ENCODE results near the gene POMGNT1.

Gene POMGNT1

GRCh38 chr1:46218443-46218842, 20.2 kb upstream of the POMGNT1 start:
- in situ Hi-C loops (cut with HindIII; ENCODE audit: low pct_ligation_motif_present, low pct_unique_long_range_greater_than_20kb, low sequenced_read_pairs), result no loop called here
- no peak for DNase-seq

GRCh38 chr1:46215504-46215903, 17.3 kb upstream of the POMGNT1 start:
- in situ Hi-C loops (cut with HindIII; ENCODE audit: low pct_ligation_motif_present, low pct_unique_long_range_greater_than_20kb, low sequenced_read_pairs), result no loop called here
- DNase-seq, result no peak

GRCh38 chr1:46211051-46211450, 12.8 kb upstream of the POMGNT1 start:
- no peak for DNase-seq
- in situ Hi-C loops (cut with HindIII; ENCODE audit: low pct_ligation_motif_present, low pct_unique_long_range_greater_than_20kb, low sequenced_read_pairs), result no loop called here

- no peak for DNase-seq
- in situ Hi-C loops (cut with HindIII; ENCODE audit: low pct_ligation_motif_present, low pct_unique_long_range_greater_than_20kb, low sequenced_read_pairs), result no loop called here
Observed at GRCh38 chr1:46210561-46210960, 12.3 kb upstream of the POMGNT1 start.

GRCh38 chr1:46206399-46206798, 8.2 kb upstream of the POMGNT1 start:
- DNase-seq, result no peak
- in situ Hi-C loops (cut with HindIII; ENCODE audit: low pct_ligation_motif_present, low pct_unique_long_range_greater_than_20kb, low sequenced_read_pairs), result no loop called here

- no peak for DNase-seq
- in situ Hi-C loops (cut with HindIII; ENCODE audit: low pct_ligation_motif_present, low pct_unique_long_range_greater_than_20kb, low sequenced_read_pairs), result no loop called here
Observed at GRCh38 chr1:46205791-46206190, 7.6 kb upstream of the POMGNT1 start.

GRCh38 chr1:46205141-46205540, 6.9 kb upstream of the POMGNT1 start:
- no peak for DNase-seq
- in situ Hi-C loops (cut with HindIII; ENCODE audit: low pct_ligation_motif_present, low pct_unique_long_range_greater_than_20kb, low sequenced_read_pairs), result no loop called here

- in situ Hi-C loops (cut with HindIII; ENCODE audit: low pct_ligation_motif_present, low pct_unique_long_range_greater_than_20kb, low sequenced_read_pairs), result no loop called here
- peak; percentile 25 for DNase-seq
Observed at GRCh38 chr1:46204406-46204742, 6.1 kb upstream of the POMGNT1 start.

- in situ Hi-C loops (cut with HindIII; ENCODE audit: low pct_ligation_motif_present, low pct_unique_long_range_greater_than_20kb, low sequenced_read_pairs), result no loop called here
- DNase-seq, result no peak
Observed at GRCh38 chr1:46203738-46204405, 5.6 kb upstream of the POMGNT1 start.

GRCh38 chr1:46199233-46199749, 1.1 kb upstream of the POMGNT1 start:
- DNase-seq, result no peak
- in situ Hi-C loops (cut with HindIII; ENCODE audit: low pct_ligation_motif_present, low pct_unique_long_range_greater_than_20kb, low sequenced_read_pairs), result loop anchor here (25.0 kb wide), 1 partner anchor 162 kb away; no protein-coding TSS in a partner anchor

GRCh38 chr1:46197560-46197963, 672 bp downstream of the POMGNT1 start:
- no peak for DNase-seq
- in situ Hi-C loops (cut with HindIII; ENCODE audit: low pct_ligation_motif_present, low pct_unique_long_range_greater_than_20kb, low sequenced_read_pairs), result loop anchor here (25.0 kb wide), 1 partner anchor 160 kb away; no protein-coding TSS in a partner anchor

GRCh38 chr1:46196609-46197008, 1.6 kb downstream of the POMGNT1 start:
- in situ Hi-C loops (cut with HindIII; ENCODE audit: low pct_ligation_motif_present, low pct_unique_long_range_greater_than_20kb, low sequenced_read_pairs), result loop anchor here (25.0 kb wide), 1 partner anchor 159 kb away; no protein-coding TSS in a partner anchor

GRCh38 chr1:46194641-46195193, 3.5 kb downstream of the POMGNT1 start:
- in situ Hi-C loops (cut with HindIII; ENCODE audit: low pct_ligation_motif_present, low pct_unique_long_range_greater_than_20kb, low sequenced_read_pairs), result loop anchor here (25.0 kb wide), 1 partner anchor 157 kb away; no protein-coding TSS in a partner anchor

More at GRCh38 chr1:46196609-46197008, 1.6 kb downstream of the POMGNT1 start:
- no peak for DNase-seq

GRCh38 chr1:46193984-46194570, 4.2 kb downstream of the POMGNT1 start:
- in situ Hi-C loops (cut with HindIII; ENCODE audit: low pct_ligation_motif_present, low pct_unique_long_range_greater_than_20kb, low sequenced_read_pairs), result loop anchor here (25.0 kb wide), 1 partner anchor 157 kb away; no protein-coding TSS in a partner anchor
- DNase-seq, result no peak

More at GRCh38 chr1:46194641-46195193, 3.5 kb downstream of the POMGNT1 start:
- no peak for DNase-seq

GRCh38 chr1:46193285-46193684, 4.9 kb downstream of the POMGNT1 start:
- DNase-seq, result no peak
- in situ Hi-C loops (cut with HindIII; ENCODE audit: low pct_ligation_motif_present, low pct_unique_long_range_greater_than_20kb, low sequenced_read_pairs), result loop anchor here (25.0 kb wide), 1 partner anchor 156 kb away; no protein-coding TSS in a partner anchor

GRCh38 chr1:46192171-46192570, 6.1 kb downstream of the POMGNT1 start:
- in situ Hi-C loops (cut with HindIII; ENCODE audit: low pct_ligation_motif_present, low pct_unique_long_range_greater_than_20kb, low sequenced_read_pairs), result loop anchor here (25.0 kb wide), 1 partner anchor 155 kb away; no protein-coding TSS in a partner anchor
- DNase-seq, result no peak

- no peak for DNase-seq
- in situ Hi-C loops (cut with HindIII; ENCODE audit: low pct_ligation_motif_present, low pct_unique_long_range_greater_than_20kb, low sequenced_read_pairs), result loop anchor here (25.0 kb wide), 1 partner anchor 154 kb away; no protein-coding TSS in a partner anchor
Observed at GRCh38 chr1:46191033-46191701, 7.1 kb downstream of the POMGNT1 start.

- DNase-seq, result no peak
- in situ Hi-C loops (cut with HindIII; ENCODE audit: low pct_ligation_motif_present, low pct_unique_long_range_greater_than_20kb, low sequenced_read_pairs), result loop anchor here (25.0 kb wide), 1 partner anchor 153 kb away; no protein-coding TSS in a partner anchor
Observed at GRCh38 chr1:46190539-46190938, 7.7 kb downstream of the POMGNT1 start.
